ENCODE data around the gene FSTL3. TPM values are rescaled to one million over a fixed set of nuclear protein-coding genes. Genes with fewer than 3 reads are reported as not detected.

FSTL3 gene
- total RNA-seq, 4 donors from 2014 or later = 582 to 977 (median 642) TPM

- H3K36me3 ChIP-seq = peaks cover 0 to 100% (median 35%) of the 10 kb centered on the region in 3 donors
- WGBS, 2 donors = 84 to 88% methylated on average over 36 to 45 of the region's 53 CpGs
Observed at GRCh38 chr19:648904-649801, 27.0 kb upstream of the FSTL3 start.

GRCh38 chr19:650121-650520 lies 26.1 kb upstream of the FSTL3 start:
- Histone ChIP-seq H3K9me3 (no peaks in the 10 kb centered on the region), H3K36me3 (peaks cover 0 to 93% (median 35%) of the 10 kb centered on the region in 3 donors), H3K27ac (no peak overlapping the region), H3K4me3 (no peak overlapping the region), H3K4me1 (no peaks in the 10 kb centered on the region), H3K27me3 (no peaks in the 10 kb centered on the region)
- TF ChIP-seq CTCF (IDR thresholded peaks at IDR 0.05) (no peak), POLR2A (IDR thresholded peaks at IDR 0.05) (no peak), EP300 (IDR thresholded peaks at IDR 0.05) (no peak)
- DNase-seq (ENCODE audit: low spot score in 2 of 2) = no peak
- 87 to 93% methylated on average over 10 to 11 of the region's 11 CpGs for WGBS, 2 donors

More at GRCh38 chr19:648904-649801, 27.0 kb upstream of the FSTL3 start:
- no peak for DNase-seq (ENCODE audit: low spot score in 2 of 2)
- no peaks in the 10 kb centered on the region for H3K4me1 ChIP-seq
- TF ChIP-seq EP300 (IDR thresholded peaks at IDR 0.05) (no peak), POLR2A (IDR thresholded peaks at IDR 0.05) (no peak), CTCF (IDR thresholded peaks at IDR 0.05) (no peak)
- no peaks in the 10 kb centered on the region for H3K27me3 ChIP-seq
- H3K9me3 ChIP-seq = no peaks in the 10 kb centered on the region
- H3K27ac ChIP-seq = no peak overlapping the region
- H3K4me3 ChIP-seq = no peak overlapping the region

- Histone ChIP-seq H3K36me3 (peaks cover 0 to 82% (median 35%) of the 10 kb centered on the region in 3 donors), H3K27me3 (no peaks in the 10 kb centered on the region), H3K4me3 (no peak overlapping the region), H3K9me3 (no peaks in the 10 kb centered on the region), H3K4me1 (peaks cover 0 to 8% (median 0%) of the 10 kb centered on the region in 4 donors), H3K27ac (no peak overlapping the region)
- 93 to 96% methylated on average over 54 to 56 of the region's 58 CpGs for WGBS, 2 donors
- no peak for TF ChIP-seq CTCF (IDR thresholded peaks at IDR 0.05)
- DNase-seq (ENCODE audit: low spot score in 2 of 2) = no peak
Observed at GRCh38 chr19:651114-651818, 24.9 kb upstream of the FSTL3 start.

- TF ChIP-seq EP300 (IDR thresholded peaks at IDR 0.05) (no peak), POLR2A (IDR thresholded peaks at IDR 0.05) (no peak), CTCF (IDR thresholded peaks at IDR 0.05) (no peak)
- no peak overlapping the region for H3K4me3 ChIP-seq
- peaks cover 0 to 81% (median 30%) of the 10 kb centered on the region in 3 donors for H3K36me3 ChIP-seq
- no peak for DNase-seq (ENCODE audit: low spot score in 2 of 2)
- no peaks in the 10 kb centered on the region for H3K9me3 ChIP-seq
- no peaks in the 10 kb centered on the region for H3K27me3 ChIP-seq
- 85 to 88% methylated on average over 23 to 24 of the region's 24 CpGs for WGBS, 2 donors
- no peak overlapping the region for H3K27ac ChIP-seq
- peaks cover 0 to 14% (median under 1%) of the 10 kb centered on the region in 4 donors for H3K4me1 ChIP-seq
Observed at GRCh38 chr19:651991-652390, 24.2 kb upstream of the FSTL3 start.

Data from tibial nerve (tissue), 4 donors.